GM12878 (cell line): ENCODE measurements around the gene CCR8. TPM values are rescaled to one million over a fixed set of nuclear protein-coding genes. Genes with fewer than 3 reads are reported as not detected.

ENCODE experiments used
- ATAC-seq: fragments of 200-7000 bp; cut with Tn5 transposase; 3 replicates; pipeline ENCODE4 v1.9.1; 2020; ENCODE audit warnings: mild to moderate bottlenecking, moderate library complexity
- BruUV-seq: library from RNA; stranded (reverse); fragments of 400-500 nt; replicated peaks from 2 replicates; lab custom pipeline; 2021; lab: Mats Ljungman, UMichigan
- CTCF ChIA-PET: fragments of 300-600 bp; sonication (Branson Sonifier 250); formaldehyde crosslinking; extraction: SDS; loops from one replicate; lab custom pipeline; 2021; ENCODE audit warnings: inconsistent platforms; lab: Yijun Ruan, JAX
- POLR2A ChIA-PET: fragments of 350-600 bp; formaldehyde crosslinking; extraction: SDS; loops from one replicate; lab custom pipeline; 2021; ENCODE audit warnings: inconsistent platforms; lab: Charles Lee
- RAD21 ChIA-PET: fragments of 300-600 bp; sonication (Branson Sonifier 250); formaldehyde crosslinking; loops from one replicate; lab custom pipeline; 2023; ENCODE audit warnings: antibody characterized with exemption; ENCODE audit not compliant: unreplicated experiment; lab: Charles Lee
- SMC1A ChIA-PET: fragments of 300-600 bp; sonication (Branson Sonifier 250); formaldehyde crosslinking; loops from one replicate; lab custom pipeline; 2023; ENCODE audit not compliant: unreplicated experiment, uncharacterized antibody; lab: Charles Lee
- DNase-seq: peaks from one replicate; pipeline ENCODE4 v3.0.0-alpha.2; 2011; ENCODE audit warnings: low read depth, low spot score
- FAIRE-seq: peaks from 3 replicates; lab custom pipeline; 2011; peaks lifted over from hg19 to GRCh38; lab: Jason Lieb, UNC
- H2AFZ ChIP-seq: 2 replicates; pipeline ENCODE4 v1.6.0; 2011; ENCODE audit warnings: low read depth, low read length, control low read depth; ENCODE audit not compliant: control insufficient read depth
- H3K27ac ChIP-seq: 2 replicates; pipeline ENCODE4 v1.5.1; 2011; ENCODE audit warnings: control low read depth; ENCODE audit not compliant: control insufficient read depth, insufficient read depth
- H3K27me3 ChIP-seq, 2 experiments: replicated peaks in 1 of 2; 2 replicates each; pipeline versions ENCODE4 v1.6.0 to v1.6.1; 2011; ENCODE audit warnings: low read length in 1 of 2; ENCODE audit not compliant: control insufficient read depth in 2 of 2, insufficient read depth in 2 of 2
- H3K36me3 ChIP-seq, 2 experiments: 2 replicates each; pipeline ENCODE4 v1.5.1; 2011; ENCODE audit warnings: low read length in 1 of 2; ENCODE audit not compliant: control insufficient read depth in 2 of 2, insufficient read depth in 2 of 2
- H3K4me1 ChIP-seq: 2 replicates; pipeline ENCODE4 v1.6.1; 2011; ENCODE audit warnings: mild to moderate bottlenecking, low read length, moderate library complexity, mixed read lengths; ENCODE audit not compliant: control insufficient read depth, insufficient read depth
- H3K4me2 ChIP-seq: 2 replicates; pipeline ENCODE4 v1.6.0; 2011; ENCODE audit warnings: control low read depth; ENCODE audit not compliant: control insufficient read depth, insufficient read depth
- H3K4me3 ChIP-seq: fragments of 200-600 bp; sonication (generic); 2 replicates; pipeline ENCODE4 v1.5.1; 2016
- H3K79me2 ChIP-seq: 2 replicates; pipeline ENCODE4 v1.6.0; 2011; ENCODE audit warnings: low read length; ENCODE audit not compliant: control insufficient read depth, insufficient read depth
- H3K9ac ChIP-seq: 2 replicates; pipeline ENCODE4 v1.8.0; 2011; ENCODE audit warnings: low read length, control low read depth, mixed read lengths; ENCODE audit not compliant: control insufficient read depth, insufficient read depth
- H3K9me3 ChIP-seq: replicated peaks from 3 replicates; pipeline ENCODE4 v1.5.1; 2011; ENCODE audit warnings: mild to moderate bottlenecking, low read length; ENCODE audit not compliant: control insufficient read depth, insufficient read depth
- H4K20me1 ChIP-seq: 2 replicates; pipeline ENCODE4 v1.6.0; 2011; ENCODE audit not compliant: control insufficient read depth, insufficient read depth
- CHD1 ChIP-seq: IDR thresholded peaks from 2 replicates; pipeline ENCODE4 v1.6.1; 2012; ENCODE audit warnings: low read depth, low read length, improper control_type of control experiment
- E2F4 ChIP-seq: IDR thresholded peaks from 2 replicates; pipeline ENCODE4 v1.6.1; 2012; ENCODE audit warnings: low read depth, low read length, improper control_type of control experiment
- E4F1 ChIP-seq: fragments of 450-650 bp; IDR thresholded peaks from 2 replicates; pipeline ENCODE4 v1.6.1; 2018; ENCODE audit warnings: borderline replicate concordance, mild to moderate bottlenecking; ENCODE audit not compliant: partially characterized antibody
- FOS ChIP-seq: IDR thresholded peaks from 3 replicates; pipeline ENCODE4 v1.6.1; 2011; ENCODE audit warnings: borderline replicate concordance; ENCODE audit not compliant: insufficient read length; ENCODE audit errors: extremely low read depth
- IRF4 ChIP-seq: IDR thresholded peaks from 2 replicates; pipeline ENCODE4 v1.6.1; 2011; ENCODE audit warnings: low read depth, low read length
- KDM1A ChIP-seq: fragments of 200-600 bp; sonication (generic); IDR thresholded peaks from 2 replicates; pipeline ENCODE4 v1.6.1; 2016; ENCODE audit warnings: borderline replicate concordance
- MYB ChIP-seq: fragments of 150-350 bp; IDR thresholded peaks from 2 replicates; pipeline ENCODE4 v1.6.1; 2014; ENCODE audit warnings: mild to moderate bottlenecking, low read depth, low read length, borderline replicate concordance
- NR2F1 ChIP-seq: fragments of 450-650 bp; conservative IDR thresholded peaks from 2 replicates; pipeline ENCODE4 v1.6.1; 2017; ENCODE audit warnings: mild to moderate bottlenecking
- PAX8 ChIP-seq: fragments of 450-650 bp; IDR thresholded peaks from 2 replicates; pipeline ENCODE4 v1.6.1; 2017; ENCODE audit warnings: mild to moderate bottlenecking, moderate library complexity
- RAD21 ChIP-seq: IDR thresholded peaks from 2 replicates; pipeline ENCODE4 v1.6.1; 2011; ENCODE audit warnings: mild to moderate bottlenecking, low read depth, low read length, moderate library complexity; ENCODE audit not compliant: insufficient read depth
- SMAD1 ChIP-seq: fragments of 450-650 bp; IDR thresholded peaks from 2 replicates; pipeline ENCODE4 v1.6.1; 2018; ENCODE audit warnings: mild to moderate bottlenecking, low read depth; ENCODE audit not compliant: partially characterized antibody
- TBL1XR1 ChIP-seq: IDR thresholded peaks from 2 replicates; pipeline ENCODE4 v1.6.1; 2012; ENCODE audit warnings: low read depth, low read length, improper control_type of control experiment
- WGBS: methylation state at CpG from one replicate; pipeline ENCODE4 v1.1.6; 2016; ENCODE audit warnings: low lambda C conversion rate; ENCODE audit not compliant: insufficient replicate concordance, insufficient coverage; ENCODE audit errors: missing lambda C conversion rate; 5-methylcytosine and 5-hydroxymethylcytosine counted together
- in situ Hi-C: fragments of 300-500 bp; cut with MboI; formaldehyde crosslinking; loops from 9 replicates; pipeline ENCODE4 v1.14.3; 2018; ENCODE audit warnings: mixed read lengths
- intact Hi-C: fragments of 100-400 bp; cut with micrococcal nuclease; formaldehyde crosslinking; loops from one replicate; pipeline ENCODE4 v1.14.2; 2022; ENCODE audit not compliant: unreplicated experiment
- polyA plus RNA-seq, 11 experiments: library from polyadenylated mRNA; depleted of rRNA in 4 of 11; unstranded in 6 of 11; stranded (reverse) in 5 of 11; fragments of >200 nt; fragmentation: Nextera tagmentation in 4 of 11; fragmentation: Illumina TruSeq in 1 of 11; extraction: Ambion mirVana in 4 of 11; extraction: Trizol in 1 of 11; gene quantifications; 1 replicate in 1 of 11; 2 replicates in 10 of 11; pipeline versions ENCODE4 v1.2.1 to v1.2.3, GENCODE V29; 2011 to 2016; ENCODE audit warnings: inconsistent platforms in 2 of 11, missing spikeins in 2 of 11, low read depth in 1 of 11
- total RNA-seq, 4 experiments: library from RNA; depleted of rRNA in 3 of 4; stranded (reverse); fragments of >200 nt in 3 of 4; fragmentation: Illumina TruSeq in 1 of 4; extraction: Trizol in 1 of 4; gene quantifications; 2 replicates each; pipeline versions ENCODE4 v1.2.1 to v1.2.3, GENCODE V29; 2013 to 2021
- TF ChIP-seq, protein P1 (sequence below): IDR thresholded peaks from 2 replicates; pipeline ENCODE4 v1.6.1; 2012; ENCODE audit warnings: mild to moderate bottlenecking, low read depth, low read length

CCR8 gene
- total and polyA plus RNA-seq, 10 of the 15 experiments (the other 5 are each of a cell fraction or from before 2014, with no cell fraction given), result 5.2 to 28.8 (median 15.6) TPM

- no peak for DNase-seq
- in situ Hi-C loops (no loop called here), intact Hi-C loops (no loop called here)
- peak; percentile 15 for ATAC-seq
- 72% methylated on average over 4 of the region's 4 CpGs for WGBS
- peaks cover 23% of the 10 kb centered on the region for H3K4me1 ChIP-seq
- H3K27me3 ChIP-seq, result no peaks in the 10 kb centered on the region
- POLR2A ChIA-PET, result interaction anchor here (1.6 to 3.4 kb wide), 2 partner anchors 19 to 32 kb away, joined by 11 read pairs; no protein-coding TSS in a partner anchor
- H3K9ac ChIP-seq, result no peak overlapping the region
- FAIRE-seq, result no peak
- SMC1A ChIA-PET, result interaction anchor here (0.7 to 5.4 kb wide), 6 partner anchors 20 to 148 kb away, joined by 3 to 34 read pairs (median 10); no protein-coding TSS in a partner anchor
- H2AFZ ChIP-seq, result peak overlapping the region; percentile 66
- peak overlapping the region; percentile 61 for H3K4me2 ChIP-seq
- no peaks in the 10 kb centered on the region for H3K79me2 ChIP-seq
- CTCF ChIA-PET, result interaction anchor here (0.9 to 6.2 kb wide), 5 partner anchors 19 to 51 kb away, joined by 3 to 43 read pairs (median 5); no protein-coding TSS in a partner anchor
- H3K4me3 ChIP-seq, result no peak overlapping the region
- RAD21 ChIA-PET, result interaction anchor here (0.6 to 2.5 kb wide), 6 partner anchors 20 to 81 kb away, joined by 3 to 19 read pairs (median 6); no protein-coding TSS in a partner anchor
- no TSS peak for BruUV-seq
- H3K9me3 ChIP-seq, result no peaks in the 10 kb centered on the region
- no peaks in the 10 kb centered on the region for H4K20me1 ChIP-seq
- TF ChIP-seq IRF4, result no peak
- TF ChIP-seq NR2F1, result no peak
- TF ChIP-seq SMAD1, result no peak
- TF ChIP-seq FOS, result no peak
- TF ChIP-seq E4F1, result no peak
- no peak for TF ChIP-seq CHD1
- no peak for TF ChIP-seq PAX8
- no peak for TF ChIP-seq E2F4
- TF ChIP-seq RAD21, result no peak
- TF ChIP-seq MYB, result no peak
- TF ChIP-seq TBL1XR1, result no peak
- no peak for TF ChIP-seq KDM1A
- TF ChIP-seq, protein P1, sequence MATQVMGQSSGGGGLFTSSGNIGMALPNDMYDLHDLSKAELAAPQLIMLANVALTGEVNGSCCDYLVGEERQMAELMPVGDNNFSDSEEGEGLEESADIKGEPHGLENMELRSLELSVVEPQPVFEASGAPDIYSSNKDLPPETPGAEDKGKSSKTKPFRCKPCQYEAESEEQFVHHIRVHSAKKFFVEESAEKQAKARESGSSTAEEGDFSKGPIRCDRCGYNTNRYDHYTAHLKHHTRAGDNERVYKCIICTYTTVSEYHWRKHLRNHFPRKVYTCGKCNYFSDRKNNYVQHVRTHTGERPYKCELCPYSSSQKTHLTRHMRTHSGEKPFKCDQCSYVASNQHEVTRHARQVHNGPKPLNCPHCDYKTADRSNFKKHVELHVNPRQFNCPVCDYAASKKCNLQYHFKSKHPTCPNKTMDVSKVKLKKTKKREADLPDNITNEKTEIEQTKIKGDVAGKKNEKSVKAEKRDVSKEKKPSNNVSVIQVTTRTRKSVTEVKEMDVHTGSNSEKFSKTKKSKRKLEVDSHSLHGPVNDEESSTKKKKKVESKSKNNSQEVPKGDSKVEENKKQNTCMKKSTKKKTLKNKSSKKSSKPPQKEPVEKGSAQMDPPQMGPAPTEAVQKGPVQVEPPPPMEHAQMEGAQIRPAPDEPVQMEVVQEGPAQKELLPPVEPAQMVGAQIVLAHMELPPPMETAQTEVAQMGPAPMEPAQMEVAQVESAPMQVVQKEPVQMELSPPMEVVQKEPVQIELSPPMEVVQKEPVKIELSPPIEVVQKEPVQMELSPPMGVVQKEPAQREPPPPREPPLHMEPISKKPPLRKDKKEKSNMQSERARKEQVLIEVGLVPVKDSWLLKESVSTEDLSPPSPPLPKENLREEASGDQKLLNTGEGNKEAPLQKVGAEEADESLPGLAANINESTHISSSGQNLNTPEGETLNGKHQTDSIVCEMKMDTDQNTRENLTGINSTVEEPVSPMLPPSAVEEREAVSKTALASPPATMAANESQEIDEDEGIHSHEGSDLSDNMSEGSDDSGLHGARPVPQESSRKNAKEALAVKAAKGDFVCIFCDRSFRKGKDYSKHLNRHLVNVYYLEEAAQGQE, result no peak
- TF ChIP-seq, all 136 proteins: peak for 0
- peak overlapping the region; percentile 84 for H3K27ac ChIP-seq
- H3K36me3 ChIP-seq, result no peaks in the 10 kb centered on the region
Measured at GRCh38 chr3:39327053-39327745, 2.3 kb upstream of the CCR8 start.
